ENCODE results near the gene PRKCB.

PRKCB gene

GRCh38 chr16:23836404-23837311 is 875 bp downstream of the PRKCB start:
- DNase-seq = no peak

- DNase-seq = no peak
Measured at GRCh38 chr16:23837553-23838308, 1.9 kb downstream of the PRKCB start.

- DNase-seq = no peak
Measured at GRCh38 chr16:23838485-23839142, 2.8 kb downstream of the PRKCB start.

GRCh38 chr16:23840310-23840709 is 4.5 kb downstream of the PRKCB start:
- DNase-seq = no peak

- no peak for DNase-seq
Measured at GRCh38 chr16:23842137-23842600, 6.4 kb downstream of the PRKCB start.

- DNase-seq = no peak
Measured at GRCh38 chr16:23843143-23843542, 7.4 kb downstream of the PRKCB start.

GRCh38 chr16:23847251-23847650 is 11.5 kb downstream of the PRKCB start:
- DNase-seq = no peak

- DNase-seq = no peak
Measured at GRCh38 chr16:23847948-23848347, 12.2 kb downstream of the PRKCB start.

- DNase-seq = no peak
Measured at GRCh38 chr16:23848958-23849357, 13.2 kb downstream of the PRKCB start.

- DNase-seq = no peak
Measured at GRCh38 chr16:23852794-23853562, 17.2 kb downstream of the PRKCB start.

GRCh38 chr16:23855010-23855409 is 19.2 kb downstream of the PRKCB start:
- no peak for DNase-seq

GRCh38 chr16:23856251-23856709 is 20.5 kb downstream of the PRKCB start:
- no peak for DNase-seq

GRCh38 chr16:23857256-23857880 is 21.6 kb downstream of the PRKCB start:
- no peak for DNase-seq

- no peak for DNase-seq
Measured at GRCh38 chr16:23857881-23858269, 22.1 kb downstream of the PRKCB start.

GRCh38 chr16:23858542-23858941 is 22.8 kb downstream of the PRKCB start:
- DNase-seq = no peak

GRCh38 chr16:23859713-23860269 is 24.0 kb downstream of the PRKCB start:
- no peak for DNase-seq

- no peak for DNase-seq
Measured at GRCh38 chr16:23861874-23862273, 26.1 kb downstream of the PRKCB start.

GRCh38 chr16:23862556-23862955 is 26.8 kb downstream of the PRKCB start:
- DNase-seq = no peak

- DNase-seq = no peak
Measured at GRCh38 chr16:23863511-23864422, 28.0 kb downstream of the PRKCB start.

GRCh38 chr16:23865853-23866252 is 30.1 kb downstream of the PRKCB start:
- no peak for DNase-seq

- DNase-seq = no peak
Measured at GRCh38 chr16:23866621-23867020, 30.8 kb downstream of the PRKCB start.
